HG03520 (cell line): ENCODE results near the gene TRAK1.
A peak's percentile ranks its signal among the peaks of the same experiment; 100 is the strongest.

Experiments
- ATAC-seq: cut with Tn5 transposase; IDR thresholded peaks from one replicate; pipeline ENCODE4 v1.9.1; 2021; ENCODE audit warnings: mild to moderate bottlenecking, moderate library complexity; ENCODE audit not compliant: unreplicated experiment

TRAK1 gene

DNA sequence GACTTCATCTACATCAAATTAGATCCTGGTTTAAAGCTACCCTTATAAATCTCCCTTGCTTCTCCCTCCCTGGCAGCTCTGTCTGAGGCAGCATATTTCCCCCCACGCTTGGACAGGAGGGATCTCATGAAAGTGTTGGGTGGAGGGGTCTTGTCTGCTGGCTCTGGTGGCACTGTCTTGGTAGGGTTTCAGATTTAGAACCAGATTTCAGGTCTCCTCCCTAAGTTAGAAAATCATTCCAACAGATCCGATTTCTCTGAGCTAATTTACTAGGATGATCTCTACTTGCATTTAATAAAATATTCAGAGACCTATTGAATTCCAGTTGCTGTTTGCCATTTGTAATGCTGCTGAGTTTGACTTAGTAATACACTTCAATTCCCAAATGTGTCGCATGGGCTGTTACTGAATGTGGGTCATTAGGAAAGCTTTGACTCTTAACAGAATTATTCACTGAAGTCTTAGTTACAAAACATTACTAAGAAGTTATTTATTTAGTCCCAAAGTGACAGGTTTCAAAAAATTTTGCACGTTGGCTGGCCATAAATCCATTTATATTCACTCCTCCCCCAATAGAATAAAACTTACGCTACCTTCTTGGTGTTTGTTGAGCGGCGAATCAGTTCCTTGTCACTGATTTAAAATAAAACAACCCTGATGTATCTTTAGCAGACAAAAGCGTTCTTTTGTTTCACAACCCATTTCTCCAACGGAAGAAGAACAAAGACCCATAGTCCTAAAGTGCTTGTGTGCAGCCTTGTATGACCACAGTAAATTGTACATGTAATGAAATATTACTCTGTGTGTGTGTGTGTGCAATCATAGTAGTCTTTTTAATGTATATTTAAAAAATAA is 84.5 kb downstream of the TRAK1 start:
- no peak for ATAC-seq

DNA sequence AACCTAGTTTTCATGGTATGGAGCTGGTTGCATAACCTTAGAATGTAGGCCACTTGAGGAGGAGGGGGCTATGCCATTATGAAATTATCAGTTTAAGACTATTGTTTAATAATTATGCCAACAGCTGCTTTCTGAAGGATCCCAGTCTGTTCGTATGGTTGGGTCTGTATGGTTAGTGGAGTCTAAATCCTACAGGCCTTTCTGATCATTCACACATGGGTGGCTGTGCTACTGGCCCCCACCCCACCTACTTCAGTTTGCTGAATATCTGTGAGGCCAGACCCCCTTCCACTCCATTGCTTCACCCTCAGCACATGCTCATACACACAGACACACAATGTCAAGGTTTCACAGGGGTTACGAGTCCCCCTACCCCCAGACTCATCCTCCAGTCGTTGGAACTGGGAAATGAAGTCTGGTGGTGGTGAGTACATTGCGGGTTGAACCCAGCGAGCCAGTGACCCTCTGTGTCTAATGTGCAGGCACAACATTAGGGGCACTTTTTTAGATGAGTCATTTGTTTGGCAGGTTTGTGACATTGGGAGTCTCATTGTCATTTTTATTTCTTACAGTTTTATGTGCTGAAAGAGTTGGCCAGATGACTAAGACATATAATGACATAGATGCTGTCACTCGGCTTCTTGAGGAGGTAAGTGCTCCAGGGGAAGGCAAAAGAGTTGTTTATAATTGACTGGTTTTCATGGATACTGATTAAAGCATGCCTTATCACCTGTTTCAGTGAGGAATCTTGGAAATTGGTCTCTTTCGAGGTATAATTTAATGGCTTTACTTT is 85.3 kb downstream of the TRAK1 start:
- ATAC-seq, result no peak

DNA sequence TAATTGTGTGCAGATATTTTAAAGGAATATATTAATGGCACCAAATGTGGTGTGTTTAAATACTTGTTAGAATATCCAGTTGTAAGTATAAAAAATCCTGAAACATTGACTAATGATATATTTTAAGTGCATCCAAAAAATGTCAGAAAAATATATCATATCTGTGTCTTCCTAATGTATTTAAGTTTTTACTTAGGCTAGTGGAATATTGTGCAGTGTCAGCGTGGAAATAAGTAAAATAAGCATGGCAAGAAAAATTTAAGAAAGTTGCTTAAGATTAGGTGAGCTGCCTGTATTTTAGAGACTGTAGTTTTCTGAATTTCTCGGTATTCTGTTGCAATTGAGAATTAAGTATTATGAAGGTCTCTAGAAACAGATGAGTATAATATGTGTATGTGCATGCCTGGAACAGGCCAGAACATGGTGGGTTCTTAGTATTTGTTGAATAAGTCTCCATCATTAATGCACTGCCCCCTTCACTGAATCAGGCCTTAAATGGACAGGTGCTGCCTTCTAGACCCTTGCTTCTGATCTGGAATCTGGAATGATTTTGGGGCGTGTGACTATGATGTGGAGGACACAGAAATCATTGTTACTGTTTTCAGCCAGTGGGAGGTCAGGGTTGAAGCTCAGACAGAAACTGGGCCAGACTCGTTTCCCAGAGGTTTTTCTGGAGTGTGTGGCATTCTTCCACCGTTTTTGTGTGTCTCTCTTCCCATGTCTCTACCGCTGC is 86.1 kb downstream of the TRAK1 start:
- no peak for ATAC-seq

DNA sequence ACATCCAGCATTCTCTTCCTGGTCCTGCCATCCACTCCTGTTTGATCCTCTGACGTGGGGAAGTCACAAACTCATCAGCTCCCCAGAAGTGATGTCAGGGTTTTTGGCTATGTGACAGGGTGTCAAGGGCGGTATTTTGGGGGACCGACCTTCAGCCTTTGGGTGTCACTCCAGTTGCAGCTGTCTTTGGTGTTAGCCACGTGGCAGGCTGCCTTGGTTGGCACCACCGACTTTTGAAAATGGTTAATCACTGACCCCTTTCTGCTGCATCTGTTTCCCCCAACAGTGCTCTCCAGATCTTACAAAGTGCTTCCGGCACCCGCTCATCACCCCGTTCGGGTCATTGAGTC is 86.6 kb downstream of the TRAK1 start:
- ATAC-seq, result no peak

DNA sequence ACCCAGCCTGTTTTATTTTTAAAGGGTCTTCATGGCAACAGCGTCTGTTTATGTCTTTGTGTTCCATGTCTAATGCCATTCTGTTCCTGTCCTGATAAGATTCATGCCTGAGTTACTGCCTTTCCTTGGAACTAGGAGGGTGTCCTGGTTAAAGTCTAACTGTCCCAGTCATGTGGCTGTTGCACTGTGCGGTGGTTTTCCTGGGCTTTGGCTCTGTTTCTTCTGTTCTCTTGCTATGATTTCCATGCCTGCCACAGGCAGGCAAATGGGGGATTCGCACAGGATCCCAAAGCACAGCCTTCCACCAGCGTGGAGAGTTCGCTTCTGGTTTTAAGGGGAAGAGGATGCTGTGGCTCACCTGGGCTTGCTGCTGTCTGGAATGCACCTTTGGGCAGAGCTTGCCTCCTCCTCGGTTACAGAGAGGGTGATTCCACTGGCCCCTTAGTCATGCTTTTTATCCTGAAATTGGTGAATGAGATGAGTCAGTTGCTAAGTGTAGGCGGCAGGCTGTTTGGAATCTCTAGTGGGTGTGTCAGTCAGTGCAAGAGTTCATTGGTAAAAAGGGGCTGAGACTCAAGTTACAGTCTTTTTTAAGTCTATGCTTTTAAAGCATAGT is 88.1 kb downstream of the TRAK1 start:
- ATAC-seq, result no peak

DNA sequence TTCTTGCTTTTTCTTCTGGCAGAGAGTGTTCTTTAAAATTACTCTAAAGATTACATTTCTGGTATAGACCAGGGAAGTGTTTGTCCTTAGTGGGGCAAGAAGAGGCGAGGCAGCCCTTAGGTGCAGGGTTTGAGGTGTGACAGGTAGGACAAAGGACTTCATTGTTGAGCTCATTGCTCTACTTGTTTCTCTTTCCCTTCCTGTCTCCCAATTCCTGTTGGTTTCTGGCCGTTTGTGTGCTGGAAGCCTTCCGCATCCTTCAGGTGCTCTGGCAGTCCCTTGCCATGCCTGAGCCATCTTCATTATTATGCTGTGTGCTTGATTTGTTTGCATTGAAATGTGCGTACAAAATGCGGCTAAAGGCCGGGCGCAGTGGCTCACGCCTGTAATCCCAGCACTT is 89.7 kb downstream of the TRAK1 start:
- no peak for ATAC-seq

DNA sequence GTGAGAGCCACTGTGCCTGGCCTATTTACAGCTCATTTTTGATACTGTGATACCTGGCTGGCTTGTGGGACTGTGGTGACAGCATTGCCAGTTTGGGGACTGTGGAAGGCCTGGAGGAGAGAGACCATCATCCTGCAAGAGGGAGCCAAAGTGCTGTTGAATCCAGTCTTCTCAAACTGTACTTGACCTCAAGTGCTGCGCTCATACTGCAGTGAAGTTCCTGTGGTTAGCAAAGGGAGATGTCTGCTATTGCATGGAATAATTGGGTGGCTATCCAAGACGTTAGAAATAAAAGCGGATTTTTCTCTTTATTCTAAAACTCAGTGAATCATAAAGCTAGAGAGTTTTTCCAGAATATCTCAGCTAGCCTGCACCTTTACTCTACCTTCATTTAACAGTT is 91.4 kb downstream of the TRAK1 start:
- ATAC-seq, result no peak

DNA sequence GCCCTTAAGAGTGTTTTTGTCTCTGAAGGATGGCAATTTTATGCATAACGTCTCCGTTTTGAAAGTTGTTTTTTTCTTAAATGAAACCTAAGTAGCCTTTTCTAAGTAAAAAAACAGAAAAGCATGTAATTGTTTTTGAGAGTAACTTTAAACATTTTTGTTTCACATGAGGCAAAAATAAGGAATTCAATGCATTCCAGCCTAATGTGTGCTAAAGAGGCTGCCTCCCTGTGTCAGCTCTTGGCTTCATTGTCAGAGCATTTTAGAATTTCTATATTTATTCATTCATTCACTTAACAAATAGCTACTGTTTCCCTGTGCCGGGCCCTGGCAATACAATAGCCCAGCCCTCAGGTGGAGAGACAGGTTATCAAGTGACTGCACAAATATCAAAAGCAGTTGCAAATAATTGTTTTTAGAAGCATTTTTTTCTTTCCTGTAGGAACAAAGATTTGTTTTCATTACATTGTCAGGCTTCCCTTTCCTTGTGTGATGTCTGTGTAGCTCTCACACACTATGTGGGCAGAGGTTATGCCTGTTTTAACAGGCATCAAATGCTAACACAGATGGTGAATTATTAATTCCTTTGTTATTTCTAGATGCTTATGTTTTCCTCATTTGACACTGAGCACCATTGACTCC is 93.0 kb downstream of the TRAK1 start:
- no peak for ATAC-seq

DNA sequence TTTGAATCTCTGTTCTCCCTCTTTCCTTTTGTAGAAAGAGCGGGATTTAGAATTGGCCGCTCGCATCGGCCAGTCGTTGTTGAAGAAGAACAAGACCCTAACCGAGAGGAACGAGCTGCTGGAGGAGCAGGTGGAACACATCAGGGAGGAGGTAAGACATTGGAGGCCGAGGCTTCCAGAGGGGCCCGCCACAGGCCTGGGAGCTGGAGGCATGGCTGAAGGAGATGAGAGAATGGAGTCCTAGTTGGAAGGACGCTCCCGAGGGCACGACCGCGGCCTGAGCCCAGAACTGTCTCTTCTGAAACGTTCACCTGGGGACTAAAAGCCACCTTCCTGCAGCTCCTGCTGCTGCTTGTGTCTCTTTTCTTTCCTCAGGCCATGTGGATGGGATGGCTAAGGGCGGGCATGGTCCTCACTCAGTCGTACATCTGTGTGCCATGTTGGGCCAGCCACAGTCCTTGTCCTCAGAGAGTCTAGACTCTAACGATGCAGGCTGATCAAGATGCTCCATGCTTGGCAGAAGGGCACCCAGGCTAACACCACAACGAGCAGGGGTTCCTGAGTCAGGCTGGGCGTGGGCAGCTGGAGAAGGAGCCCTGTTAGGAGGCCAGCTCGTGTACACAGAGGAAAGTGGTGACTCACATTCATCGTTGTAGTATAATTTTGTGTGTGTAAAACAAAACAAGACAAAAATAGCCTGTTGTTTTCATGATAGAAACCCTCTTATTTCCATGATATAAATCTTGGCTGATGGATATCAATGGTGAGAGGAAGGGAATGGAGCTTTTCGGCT is 93.7 kb downstream of the TRAK1 start:
- no peak for ATAC-seq

DNA sequence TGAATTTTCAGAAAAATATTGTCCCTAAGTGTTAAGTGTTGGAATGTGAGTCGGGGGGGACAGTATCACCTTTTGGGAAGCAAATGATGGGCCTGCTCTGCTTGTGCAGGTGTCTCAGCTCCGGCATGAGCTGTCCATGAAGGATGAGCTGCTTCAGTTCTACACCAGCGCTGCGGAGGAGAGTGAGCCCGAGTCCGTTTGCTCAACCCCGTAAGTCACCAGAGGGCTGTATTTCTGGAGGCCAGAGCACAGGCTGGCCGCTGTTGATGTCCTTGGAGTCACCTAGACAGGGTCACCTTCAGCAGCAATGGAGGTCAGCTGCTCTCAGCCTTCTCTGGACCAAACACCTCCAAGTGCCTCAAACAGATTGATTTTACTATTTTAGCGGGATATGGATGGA is 96.8 kb downstream of the TRAK1 start:
- no peak for ATAC-seq

DNA sequence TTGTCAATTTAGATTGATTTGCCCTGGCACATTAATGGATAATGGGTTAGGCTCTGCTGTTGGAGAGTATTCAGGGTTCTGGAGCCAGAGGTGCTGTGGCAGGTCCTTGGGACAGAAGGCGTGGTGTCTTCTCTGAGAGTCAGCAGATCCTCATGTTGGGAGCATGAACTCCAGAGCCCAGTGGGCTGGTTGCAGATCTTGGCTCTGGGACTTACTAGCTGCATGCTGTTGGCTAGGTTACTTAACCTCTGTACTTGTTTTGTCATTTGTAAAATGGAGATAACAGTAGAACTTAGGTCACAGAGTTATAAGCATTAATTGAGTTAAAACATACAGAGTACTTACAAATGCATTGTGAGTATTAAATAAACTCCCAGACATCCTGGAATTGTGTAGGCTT is 97.2 kb downstream of the TRAK1 start:
- no peak for ATAC-seq

DNA sequence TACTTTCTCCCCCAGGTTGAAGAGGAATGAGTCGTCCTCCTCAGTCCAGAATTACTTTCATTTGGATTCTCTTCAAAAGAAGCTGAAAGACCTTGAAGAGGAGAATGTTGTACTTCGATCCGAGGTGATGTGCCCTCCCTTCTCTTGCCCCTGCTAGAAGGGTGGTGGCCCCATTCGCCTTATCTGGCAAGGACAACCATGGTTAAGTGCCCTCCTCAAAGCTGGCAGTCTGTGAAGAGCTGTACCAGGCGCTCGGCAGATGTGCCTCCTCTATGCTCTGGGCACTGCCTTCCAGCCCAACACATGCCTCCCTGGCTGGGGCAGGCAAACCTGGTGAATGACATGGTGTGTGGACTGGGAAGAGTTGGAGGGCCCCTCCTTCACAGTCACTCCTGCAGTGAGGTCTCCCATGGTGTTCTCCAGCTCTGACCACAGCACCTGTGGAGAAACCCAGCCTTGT is 97.9 kb downstream of the TRAK1 start:
- no peak for ATAC-seq

DNA sequence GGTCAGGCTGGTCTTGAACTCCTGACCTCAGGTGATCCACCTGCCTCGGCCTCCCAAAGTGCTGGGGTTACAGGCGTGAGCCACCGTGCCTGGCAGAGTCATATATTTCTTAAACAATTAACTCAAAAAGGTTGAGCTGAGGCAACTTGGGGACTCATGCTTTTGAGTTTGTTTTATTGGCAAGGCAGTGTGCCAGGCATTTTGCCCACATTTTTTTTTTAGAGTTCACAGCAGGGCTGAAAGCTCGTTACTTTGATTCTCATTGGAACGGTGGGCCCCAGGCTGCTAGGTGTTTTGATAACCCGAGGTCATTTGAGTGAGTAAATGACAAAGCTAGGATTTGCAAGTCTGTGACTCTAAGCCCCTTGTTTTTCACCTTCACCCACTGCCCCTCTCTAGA is 98.6 kb downstream of the TRAK1 start:
- no peak for ATAC-seq

DNA sequence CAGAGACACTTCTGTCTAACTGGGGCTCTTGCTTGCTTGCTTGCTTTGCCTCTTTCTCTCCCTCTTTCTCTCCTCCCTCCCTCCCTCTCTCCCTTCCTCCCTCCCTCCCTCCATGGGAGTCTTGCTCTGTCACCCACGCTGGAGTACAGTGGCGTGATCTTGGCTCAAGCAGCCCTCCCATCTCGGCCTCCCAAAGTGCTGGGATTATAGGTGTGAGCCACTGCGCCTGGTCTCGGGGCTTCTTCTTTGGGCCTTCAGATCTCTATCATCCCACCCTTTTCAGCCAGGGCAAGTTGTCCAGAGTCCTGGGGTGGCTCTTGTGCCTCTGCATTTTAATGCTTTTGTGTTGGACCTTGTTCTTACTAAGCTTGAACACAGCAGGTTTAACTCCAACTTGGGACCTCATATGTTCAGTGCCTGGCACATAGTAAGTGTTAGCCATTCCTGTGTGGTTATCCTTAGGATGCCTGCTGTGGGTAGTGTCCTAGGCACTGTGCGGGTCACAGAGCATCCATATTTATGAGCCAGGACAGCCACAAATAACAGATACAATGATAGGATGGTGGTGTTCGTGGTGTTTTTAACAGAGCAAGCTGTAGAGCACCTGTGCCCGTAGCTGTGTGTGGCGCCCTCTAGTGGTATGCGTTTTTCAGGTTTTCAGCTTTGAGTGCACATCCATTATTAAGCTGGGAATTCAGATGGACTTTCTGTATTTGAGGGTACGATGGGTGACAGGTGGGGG is 99.7 kb downstream of the TRAK1 start:
- ATAC-seq, result no peak

DNA sequence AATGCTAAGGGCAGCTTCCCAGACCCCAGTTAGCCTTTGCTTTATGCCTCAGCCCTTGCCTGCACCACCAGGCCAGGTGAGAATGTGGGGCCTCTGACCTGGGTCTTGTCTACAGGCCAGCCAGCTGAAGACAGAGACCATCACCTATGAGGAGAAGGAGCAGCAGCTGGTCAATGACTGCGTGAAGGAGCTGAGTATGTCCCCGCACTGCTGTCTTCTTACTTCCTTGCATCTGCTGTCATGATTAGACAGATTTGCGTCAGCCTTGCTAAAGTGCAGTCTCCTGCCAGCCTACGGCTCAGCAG is 100.2 kb downstream of the TRAK1 start:
- ATAC-seq, result no peak

DNA sequence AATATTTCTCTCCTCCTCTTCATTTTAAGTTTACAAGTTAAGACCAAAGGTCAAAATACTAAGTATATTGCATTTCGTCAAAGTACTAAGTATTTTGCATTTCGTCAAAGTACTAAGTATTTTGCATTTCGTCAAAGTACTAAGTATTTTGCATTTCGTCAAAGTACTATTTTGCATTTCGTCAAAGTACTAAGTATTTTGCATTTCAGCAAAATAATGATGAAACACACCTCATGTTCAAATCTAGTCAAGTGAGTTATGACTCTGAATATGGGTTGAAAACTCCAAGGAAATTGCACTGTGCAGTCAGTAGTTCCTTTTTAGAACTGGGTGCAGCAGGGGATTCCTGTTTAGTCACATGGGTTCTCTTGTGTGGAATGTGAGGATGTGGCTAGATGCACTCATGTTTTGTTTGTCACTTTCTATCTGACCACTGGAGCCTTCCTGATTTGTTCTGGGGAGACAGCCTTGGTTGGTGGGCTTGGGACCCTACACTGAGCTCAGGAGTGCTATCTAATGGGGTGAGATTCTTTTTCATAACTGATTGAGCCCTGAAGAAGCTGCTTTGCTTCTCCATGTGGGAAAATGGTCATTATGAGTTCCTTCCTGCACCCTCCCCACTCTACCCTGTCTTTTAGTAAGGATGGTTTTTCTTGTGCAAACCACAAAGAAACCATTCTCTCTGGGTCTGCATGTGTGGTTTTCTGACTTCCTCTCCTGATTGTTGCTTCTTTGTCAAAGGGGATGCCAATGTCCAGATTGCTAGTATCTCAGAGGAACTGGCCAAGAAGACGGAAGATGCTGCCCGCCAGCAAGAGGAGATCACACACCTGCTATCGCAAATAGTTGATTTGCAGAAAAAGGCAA is 101.4 kb downstream of the TRAK1 start:
- ATAC-seq, result no peak

DNA sequence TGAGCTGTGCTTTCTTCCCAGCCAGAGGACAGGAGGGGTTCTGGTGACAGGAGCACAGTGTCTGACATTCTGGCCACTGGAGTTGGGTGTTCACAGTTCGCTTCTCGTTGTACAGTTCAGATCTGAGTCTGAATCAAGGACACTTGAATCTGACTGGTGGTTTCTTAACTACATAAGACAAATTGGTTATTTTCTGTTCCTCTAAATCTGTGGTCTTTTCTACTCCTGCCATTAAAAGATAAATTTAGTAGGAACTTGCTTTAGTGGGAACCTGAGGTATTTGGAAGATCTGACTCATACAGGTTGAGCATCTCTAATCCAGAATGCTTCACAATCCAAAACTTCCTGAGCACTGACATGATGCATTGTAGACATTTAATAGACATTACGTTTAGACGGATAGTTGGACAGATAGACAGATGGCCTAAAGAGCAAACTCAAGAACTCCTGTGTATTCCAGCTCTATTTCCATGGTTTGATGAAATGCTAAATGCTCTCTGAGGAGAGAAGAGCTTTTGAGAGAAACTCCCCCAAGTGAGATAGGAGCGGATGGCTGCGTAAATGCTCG is 103.9 kb downstream of the TRAK1 start:
- ATAC-seq, result no peak

DNA sequence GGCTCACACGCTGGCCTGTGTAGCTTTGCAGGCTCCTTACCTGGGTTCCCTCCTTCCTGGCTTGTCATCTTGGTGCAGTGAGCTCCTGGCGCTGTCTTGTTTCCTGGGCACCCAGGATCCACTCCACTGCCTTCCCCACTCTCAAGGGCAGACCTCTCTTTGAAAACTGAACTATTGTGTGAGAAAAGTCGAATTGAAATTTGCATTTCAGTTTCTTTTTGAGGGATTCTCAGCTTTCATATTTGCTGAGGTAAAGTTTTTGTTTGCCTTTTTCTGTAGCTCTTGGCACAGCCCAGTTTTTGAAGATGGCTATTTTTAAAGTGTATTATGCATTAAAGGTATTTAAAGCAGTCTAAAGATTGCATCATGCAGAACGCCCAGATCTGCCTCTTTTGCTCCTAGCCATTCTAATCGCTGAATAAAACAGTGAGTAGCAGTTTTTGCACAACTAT is 104.7 kb downstream of the TRAK1 start:
- ATAC-seq, result peak; percentile 64
